ENCODE results near the gene RFX5.

Gene RFX5

DNA sequence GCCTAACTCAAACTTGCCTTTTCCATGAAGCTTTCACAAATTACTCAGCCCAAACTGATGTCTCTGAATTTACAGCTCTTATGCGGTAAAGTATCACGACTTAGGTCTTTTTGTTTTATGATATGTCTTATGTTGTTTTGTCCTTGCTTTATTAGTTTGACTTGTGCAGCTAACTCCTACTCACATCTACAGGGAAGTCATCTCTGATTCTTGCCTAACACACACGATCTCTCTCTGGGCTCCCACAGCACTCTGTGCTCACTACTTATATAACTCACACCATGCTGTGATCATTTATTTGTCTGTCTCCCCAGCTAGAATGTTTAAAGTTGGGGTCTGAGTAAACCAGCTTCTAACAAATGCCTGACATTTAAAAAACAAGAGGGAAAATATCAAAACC is 10.5 kb downstream of the RFX5 start:
- POLR2A ChIA-PET, result interaction anchor here (0.7 to 6.3 kb wide), 3 partner anchors 9 to 63 kb away, joined by 3 to 45 read pairs (median 3); partner anchors contain the start of genes PI4KB and PSMB4
- TF ChIP-seq L3MBTL2 (conservative IDR thresholded peaks at IDR 0.05), result no peak
- no peak for TF ChIP-seq ARNT (IDR thresholded peaks at IDR 0.05)
- no peak for TF ChIP-seq CTBP1 (IDR thresholded peaks at IDR 0.05; ENCODE audit: borderline replicate concordance)
- TF ChIP-seq SP1 (IDR thresholded peaks at IDR 0.05), result no peak
- TF ChIP-seq TARDBP (IDR thresholded peaks at IDR 0.05), result no peak
- no peak for TF ChIP-seq HDGF (IDR thresholded peaks at IDR 0.05; ENCODE audit: borderline replicate concordance)
- DNase-seq (ENCODE audit: extremely low spot score), result no peak
- CTCF ChIA-PET, result interaction anchor here (0.5 to 1.1 kb wide), 4 partner anchors 8 to 93 kb away, joined by 3 to 4 read pairs (median 3); no protein-coding TSS in a partner anchor

DNA sequence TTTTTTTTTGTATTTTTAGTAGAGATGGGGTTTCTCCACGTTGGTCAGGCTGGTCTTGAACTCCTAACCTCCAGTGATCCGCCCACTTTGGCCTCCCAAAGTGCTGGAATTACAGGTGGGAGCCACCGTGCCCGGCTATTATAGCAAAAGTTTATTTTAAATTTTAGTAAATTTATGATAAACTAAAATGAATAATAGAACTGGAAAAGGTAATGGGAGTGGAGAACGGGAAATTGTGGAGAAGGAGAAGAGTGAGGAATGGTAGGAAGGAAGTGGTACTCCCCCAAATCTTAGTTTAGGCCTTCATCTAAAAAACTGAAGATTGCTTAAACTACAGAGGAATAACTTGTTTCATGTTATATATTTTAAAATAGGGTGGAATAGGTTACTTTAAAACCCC is 12.2 kb downstream of the RFX5 start:
- TF ChIP-seq ARNT (IDR thresholded peaks at IDR 0.05), result no peak
- DNase-seq (ENCODE audit: extremely low spot score), result no peak
- POLR2A ChIA-PET, result no interaction called here
- CTCF ChIA-PET, result interaction anchor here (0.7 kb wide), 1 partner anchor 461 kb away, joined by 3 read pairs; no protein-coding TSS in a partner anchor

DNA sequence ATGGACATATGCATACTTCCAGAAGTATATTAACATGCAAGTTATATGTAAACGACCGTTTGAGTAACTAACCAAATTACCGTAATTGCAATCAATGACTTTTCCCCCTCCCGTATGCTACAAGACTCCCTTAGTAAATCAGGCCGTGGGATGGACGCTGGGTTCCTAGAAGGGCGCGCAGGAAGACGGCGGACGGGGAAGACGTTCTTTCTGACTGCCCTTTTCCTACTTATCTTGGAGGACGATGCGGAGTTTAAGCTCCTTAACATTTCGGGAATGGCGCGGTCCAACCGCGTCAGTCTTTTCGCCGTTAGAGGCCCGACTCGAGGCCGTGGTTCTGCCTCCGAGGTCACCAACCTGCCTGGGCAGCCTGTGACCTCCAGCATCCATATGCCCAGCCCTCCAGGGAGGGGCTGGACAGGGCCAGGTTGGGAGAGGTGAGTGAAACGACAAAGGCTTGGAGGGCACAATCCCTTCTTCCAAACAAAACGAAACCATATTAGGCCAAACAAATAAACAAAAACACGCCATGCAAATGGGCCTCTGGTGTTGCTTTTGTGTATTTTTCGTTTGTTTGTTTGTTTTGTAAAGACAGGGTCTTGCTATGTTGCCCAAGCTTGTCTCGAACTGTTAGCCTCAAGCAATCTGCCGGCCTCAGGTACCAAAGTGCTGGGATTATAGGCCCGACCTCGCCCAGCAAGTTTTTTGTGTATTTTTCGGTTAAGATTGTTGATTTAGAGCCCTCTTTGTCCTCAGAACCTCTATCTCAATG is 19.0 kb downstream of the RFX5 start:
- ChIA-PET CTCF (interaction anchor here (0.6 to 3.1 kb wide), 4 partner anchors 9 to 27 kb away, joined by 4 to 24 read pairs (median 8); no protein-coding TSS in a partner anchor), POLR2A (interaction anchor here (0.9 to 2.9 kb wide), 10 partner anchors 10 to 74 kb away, joined by 3 to 89 read pairs (median 10); partner anchors contain the start of gene ZNF687)
- peak; percentile 34 for DNase-seq (ENCODE audit: extremely low spot score)
- peak; percentile 45; the same call in 1 of the 2 replicates for TF ChIP-seq L3MBTL2 (conservative IDR thresholded peaks at IDR 0.05)
- no peak for TF ChIP-seq ELF4 (IDR thresholded peaks at IDR 0.05)

DNA sequence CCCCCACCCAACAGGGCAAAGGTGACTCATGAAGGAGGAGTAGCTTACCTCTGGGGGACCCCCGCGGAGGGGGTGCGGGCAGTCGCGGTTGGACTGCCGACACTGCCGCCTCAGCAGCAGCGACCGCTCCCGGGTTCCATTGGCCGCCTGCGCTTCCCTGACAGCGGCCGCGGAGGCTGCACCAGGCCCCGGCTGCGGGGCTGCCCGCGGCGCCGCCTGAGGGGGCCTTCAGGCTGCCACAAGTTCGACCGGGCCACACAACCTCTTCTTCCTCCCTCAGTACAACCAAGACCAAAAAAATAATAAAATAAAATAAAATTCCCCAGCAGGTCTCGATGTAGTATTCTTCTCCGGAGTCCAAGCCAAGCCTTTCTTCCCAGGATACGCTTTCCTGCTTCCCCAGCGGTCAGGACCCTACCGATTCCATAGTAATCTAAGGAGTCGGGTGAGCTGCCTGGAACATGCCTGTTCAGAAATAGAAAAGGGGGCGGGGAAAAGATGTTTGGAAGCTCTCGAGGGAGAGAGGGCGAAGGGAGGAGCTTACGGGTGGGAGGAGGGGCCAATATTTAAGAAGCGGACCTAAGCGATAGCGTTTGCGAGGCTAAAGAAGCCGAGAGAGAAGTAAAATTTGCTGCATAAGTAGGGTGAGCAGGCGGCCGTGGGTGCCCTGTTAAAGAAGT is 19.7 kb downstream of the RFX5 start, which contains the start of gene PI4KB:
Gene PI4KB, minus strand, starts transcription at position 194 of the 680 bp plus-strand sequence. CDS start 10,935 bp downstream, outside the sequence.
- ChIA-PET POLR2A (interaction anchor here (0.6 to 2.9 kb wide), 15 partner anchors 11 to 709 kb away, joined by 3 to 89 read pairs (median 5); partner anchors contain the start of genes PSMB4, S100A11 and ZNF687), CTCF (interaction anchor here (0.7 to 3.1 kb wide), 7 partner anchors 13 to 72 kb away, joined by 3 to 24 read pairs (median 4); partner anchors contain the start of gene PSMB4)
- DNase-seq (ENCODE audit: extremely low spot score), result peak; percentile 96
- TF ChIP-seq, protein P1, sequence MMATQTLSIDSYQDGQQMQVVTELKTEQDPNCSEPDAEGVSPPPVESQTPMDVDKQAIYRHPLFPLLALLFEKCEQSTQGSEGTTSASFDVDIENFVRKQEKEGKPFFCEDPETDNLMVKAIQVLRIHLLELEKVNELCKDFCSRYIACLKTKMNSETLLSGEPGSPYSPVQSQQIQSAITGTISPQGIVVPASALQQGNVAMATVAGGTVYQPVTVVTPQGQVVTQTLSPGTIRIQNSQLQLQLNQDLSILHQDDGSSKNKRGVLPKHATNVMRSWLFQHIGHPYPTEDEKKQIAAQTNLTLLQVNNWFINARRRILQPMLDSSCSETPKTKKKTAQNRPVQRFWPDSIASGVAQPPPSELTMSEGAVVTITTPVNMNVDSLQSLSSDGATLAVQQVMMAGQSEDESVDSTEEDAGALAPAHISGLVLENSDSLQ (IDR thresholded peaks at IDR 0.05), result 0 out of 2 replicates have a peak, but pooled peaks have one; percentile 7
- TF ChIP-seq FOXM1 (IDR thresholded peaks at IDR 0.05; ENCODE audit: borderline replicate concordance) (no peak), CTBP1 (IDR thresholded peaks at IDR 0.05; ENCODE audit: borderline replicate concordance) (no peak), L3MBTL2 (conservative IDR thresholded peaks at IDR 0.05) (no peak), FOXA1 (IDR thresholded peaks at IDR 0.05) (no peak), ZNF384 (IDR thresholded peaks at IDR 0.05) (no peak), SP1 (IDR thresholded peaks at IDR 0.05) (no peak), BHLHE40 (IDR thresholded peaks at IDR 0.05; ENCODE audit: borderline replicate concordance) (no peak)

DNA sequence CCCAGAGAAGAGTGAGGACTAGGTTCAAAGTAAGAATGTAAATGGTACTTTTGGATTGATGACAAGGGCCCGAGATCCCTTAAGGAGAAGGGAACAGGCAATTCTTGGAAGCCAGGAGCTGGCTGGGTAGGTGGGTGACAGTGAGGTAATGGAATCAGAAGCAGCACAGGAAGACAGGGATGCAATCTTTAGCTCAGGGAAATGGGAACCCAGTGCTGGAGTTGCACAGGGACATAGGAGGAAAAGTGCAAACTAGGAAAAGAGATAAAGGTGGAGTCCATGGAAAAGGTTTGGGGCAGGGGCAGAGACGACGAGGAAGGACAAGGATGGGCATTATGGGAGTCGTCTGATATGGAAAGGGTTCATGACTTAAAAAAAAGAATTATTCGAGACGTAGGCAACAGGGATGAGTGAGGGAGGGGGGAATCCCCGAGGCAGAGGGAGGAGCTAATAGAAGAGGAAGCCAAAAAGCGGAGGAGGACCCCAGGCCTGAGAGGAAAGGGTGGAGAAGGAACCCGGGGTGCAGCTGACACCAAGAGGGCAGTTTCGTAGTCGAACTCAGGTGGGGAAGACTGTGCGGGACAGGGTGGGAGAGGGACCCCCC is 20.3 kb downstream of the RFX5 start:
- CTCF ChIA-PET, result interaction anchor here (0.7 to 3.1 kb wide), 7 partner anchors 14 to 73 kb away, joined by 3 to 24 read pairs (median 3); partner anchors contain the start of gene PSMB4
- DNase-seq (ENCODE audit: extremely low spot score), result peak; percentile 62
- POLR2A ChIA-PET, result interaction anchor here (0.6 to 2.9 kb wide), 11 partner anchors 12 to 156 kb away, joined by 3 to 89 read pairs (median 5); partner anchors contain the start of genes PSMB4 and ZNF687
- TF ChIP-seq ARNT (IDR thresholded peaks at IDR 0.05) (no peak), CTBP1 (IDR thresholded peaks at IDR 0.05; ENCODE audit: borderline replicate concordance) (no peak), FOXM1 (IDR thresholded peaks at IDR 0.05; ENCODE audit: borderline replicate concordance) (no peak), SUZ12 (IDR thresholded peaks at IDR 0.05) (no peak), FOXK2 (IDR thresholded peaks at IDR 0.05) (no peak), ELF4 (IDR thresholded peaks at IDR 0.05) (no peak), HDGF (IDR thresholded peaks at IDR 0.05; ENCODE audit: borderline replicate concordance) (no peak), NFRKB (IDR thresholded peaks at IDR 0.05) (no peak), BHLHE40 (IDR thresholded peaks at IDR 0.05; ENCODE audit: borderline replicate concordance) (no peak)
- TF ChIP-seq, protein P1 (IDR thresholded peaks at IDR 0.05), result no peak

DNA sequence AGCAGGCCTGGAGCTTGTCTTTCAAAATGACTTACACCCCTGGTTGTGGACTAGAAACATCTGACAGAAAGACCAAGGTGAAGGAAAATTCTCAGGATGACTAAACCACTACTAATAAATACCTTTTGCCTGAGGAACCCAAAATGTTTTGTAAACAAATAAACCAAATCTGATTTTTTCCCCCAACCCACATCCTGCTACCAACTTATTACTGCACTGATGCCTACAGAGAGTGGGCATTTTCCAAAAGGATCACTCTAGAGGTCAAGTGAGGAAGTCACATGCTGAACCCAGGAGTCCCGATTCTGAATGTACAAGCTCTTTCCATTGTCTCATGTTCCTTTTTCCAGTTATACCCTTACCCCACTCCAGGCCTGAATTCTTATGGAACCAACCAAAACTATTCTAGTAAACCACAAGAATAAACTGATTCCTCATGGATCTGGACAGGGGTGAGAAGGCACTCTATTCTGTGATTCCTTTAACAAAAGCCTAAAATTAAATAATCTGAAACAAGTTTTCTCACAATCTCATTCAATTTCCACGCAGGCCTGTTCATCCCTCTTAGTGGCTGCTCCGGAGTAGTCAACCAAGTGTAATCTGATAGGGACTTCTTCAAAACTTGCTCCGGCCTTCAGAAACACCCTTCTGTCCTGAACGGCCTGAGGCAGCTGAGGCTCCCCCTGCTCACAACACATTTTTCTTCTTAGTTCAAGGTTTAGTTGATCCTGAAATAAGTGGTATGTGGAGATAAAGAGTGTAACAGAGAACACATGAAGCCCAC is 21.2 kb downstream of the RFX5 start:
- peak; percentile 26 for DNase-seq (ENCODE audit: extremely low spot score)
- TF ChIP-seq CTBP1 (IDR thresholded peaks at IDR 0.05; ENCODE audit: borderline replicate concordance), result no peak
- ChIA-PET CTCF (interaction anchor here (1.2 to 3.1 kb wide), 3 partner anchors 15 to 34 kb away, joined by 3 to 24 read pairs (median 3); no protein-coding TSS in a partner anchor), POLR2A (interaction anchor here (1.0 to 2.9 kb wide), 5 partner anchors 12 to 70 kb away, joined by 3 to 89 read pairs (median 25); partner anchors contain the start of gene ZNF687)
